HAP-1 (cell line): ENCODE results near the gene EIF4E3.

Source experiments
- DNase-seq, 2 experiments: peaks; one replicate each; pipeline ENCODE4 v3.0.0-alpha.2; 2016 to 2020; ENCODE audit warnings: low spot score in 2 of 2
- H3K27me3 ChIP-seq: fragments of 250-450 bp; sonication (Bioruptor Pico); 2 replicates; pipeline ENCODE4 v1.5.1; 2020; ENCODE audit warnings: low read depth, mild to moderate bottlenecking, moderate library complexity
- H3K36me3 ChIP-seq: fragments of 250-450 bp; sonication (Bioruptor Pico); replicated peaks from 2 replicates; pipeline ENCODE4 v1.5.1; 2020; ENCODE audit warnings: mild to moderate bottlenecking
- H3K4me1 ChIP-seq: fragments of 250-450 bp; sonication (Bioruptor Pico); 2 replicates; pipeline ENCODE4 v1.5.1; 2020; ENCODE audit warnings: mild to moderate bottlenecking
- H3K4me3 ChIP-seq: fragments of 250-450 bp; sonication (Bioruptor Pico); 2 replicates; pipeline ENCODE4 v1.5.1; 2020; ENCODE audit warnings: mild to moderate bottlenecking, moderate library complexity
- H3K9me3 ChIP-seq: fragments of 250-450 bp; sonication (Bioruptor Pico); 2 replicates; pipeline ENCODE4 v1.5.1; 2020; ENCODE audit warnings: mild to moderate bottlenecking, moderate library complexity
- in situ Hi-C: fragments of 300-500 bp; cut with MboI; formaldehyde crosslinking; loops from 3 replicates; pipeline ENCODE4 v1.14.3; 2020; ENCODE audit warnings: low sequenced_read_pairs, inconsistent platforms, mixed read lengths

Gene EIF4E3

DNA sequence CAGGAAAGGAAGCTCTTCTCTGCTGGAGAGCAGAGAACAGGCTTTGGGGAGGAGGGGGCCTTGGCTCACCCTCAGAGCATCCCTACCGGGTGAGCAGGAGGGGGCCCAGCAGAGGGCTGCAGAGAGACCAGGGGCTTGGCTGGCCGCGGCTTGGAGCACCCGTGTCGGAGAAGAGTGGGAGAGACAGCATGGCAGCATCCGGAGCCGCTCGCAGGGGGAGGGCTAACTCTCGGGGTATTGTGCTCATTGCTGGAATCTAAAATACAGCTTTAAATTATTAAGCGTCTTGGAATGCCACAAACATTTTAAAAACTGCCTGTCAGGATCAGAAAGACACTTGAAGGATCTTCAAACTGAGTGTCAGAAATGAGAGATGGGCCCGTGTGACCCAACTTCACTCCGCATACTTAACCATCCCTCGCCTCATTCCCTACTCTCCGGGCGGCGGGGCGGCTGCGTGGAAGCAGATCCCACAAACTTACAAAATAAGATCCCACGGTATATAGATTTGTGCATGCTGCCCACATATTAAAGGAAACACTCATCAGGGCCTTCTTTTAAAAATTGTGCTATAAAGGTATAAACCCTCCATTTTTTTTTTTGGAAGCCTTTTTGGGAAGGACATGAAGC, 53.9 kb downstream of the EIF4E3 start:
- Histone ChIP-seq H3K4me3 (no peak overlapping the region), H3K36me3 (no peaks in the 10 kb centered on the region), H3K27me3 (no peaks in the 10 kb centered on the region), H3K4me1 (no peaks in the 10 kb centered on the region), H3K9me3 (no peaks in the 10 kb centered on the region; the same call in 1 of the 2 replicates)
- in situ Hi-C loops = loop anchor here (25.0 kb wide), 1 partner anchor 1134 kb away; no protein-coding TSS in a partner anchor
- no peak for DNase-seq

DNA sequence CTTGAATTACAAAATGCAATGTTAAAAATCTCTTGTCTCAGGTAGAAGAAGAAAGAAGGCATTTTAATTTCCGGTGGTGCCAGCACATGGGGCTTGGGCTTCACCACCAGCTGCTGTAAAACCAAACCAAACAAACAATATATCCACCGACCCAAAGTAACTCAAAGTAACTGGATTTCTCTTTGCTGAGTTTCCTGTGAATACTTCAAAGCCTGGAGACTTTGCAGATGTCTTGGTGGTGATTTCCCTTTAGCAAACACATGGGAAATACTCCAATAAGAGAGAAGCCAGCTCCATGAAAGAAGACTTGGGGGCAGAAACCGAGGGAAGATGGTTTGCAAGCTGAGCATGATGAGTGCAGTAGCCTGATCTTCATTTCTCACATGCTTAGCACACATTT, 62.6 kb downstream of the EIF4E3 start:
- Histone ChIP-seq H3K4me3 (no peak overlapping the region), H3K27me3 (no peaks in the 10 kb centered on the region), H3K4me1 (no peaks in the 10 kb centered on the region), H3K36me3 (no peaks in the 10 kb centered on the region), H3K9me3 (peaks cover 5% of the 10 kb centered on the region)
- DNase-seq = no peak
- in situ Hi-C loops = loop anchor here (25.0 kb wide), 1 partner anchor 1125 kb away; no protein-coding TSS in a partner anchor

GRCh38 chr3:71662056-71662455, 63.1 kb downstream of the EIF4E3 start:
- no peak for DNase-seq
- H3K27me3 ChIP-seq = no peaks in the 10 kb centered on the region
- H3K9me3 ChIP-seq = peaks cover 5% of the 10 kb centered on the region
- no peaks in the 10 kb centered on the region for H3K36me3 ChIP-seq
- H3K4me1 ChIP-seq = no peaks in the 10 kb centered on the region
- in situ Hi-C loops = loop anchor here (25.0 kb wide), 1 partner anchor 1125 kb away; no protein-coding TSS in a partner anchor
- no peak overlapping the region for H3K4me3 ChIP-seq

GRCh38 chr3:71659864-71660591, 65.2 kb downstream of the EIF4E3 start:
- H3K9me3 ChIP-seq = no peaks in the 10 kb centered on the region
- in situ Hi-C loops = loop anchor here (10.0 to 25.0 kb wide), 2 partner anchors 1123 to 1595 kb away; no protein-coding TSS in a partner anchor
- DNase-seq = no peak
- no peaks in the 10 kb centered on the region for H3K27me3 ChIP-seq
- no peaks in the 10 kb centered on the region for H3K36me3 ChIP-seq
- no peak overlapping the region for H3K4me3 ChIP-seq
- no peaks in the 10 kb centered on the region for H3K4me1 ChIP-seq

GRCh38 chr3:71657831-71658530, 67.2 kb downstream of the EIF4E3 start:
- in situ Hi-C loops = loop anchor here (10.0 to 25.0 kb wide), 2 partner anchors 1121 to 1593 kb away; no protein-coding TSS in a partner anchor
- H3K4me1 ChIP-seq = no peaks in the 10 kb centered on the region
- DNase-seq = no peak
- H3K27me3 ChIP-seq = no peaks in the 10 kb centered on the region
- no peaks in the 10 kb centered on the region for H3K36me3 ChIP-seq
- H3K4me3 ChIP-seq = no peak overlapping the region
- H3K9me3 ChIP-seq = no peaks in the 10 kb centered on the region

DNA sequence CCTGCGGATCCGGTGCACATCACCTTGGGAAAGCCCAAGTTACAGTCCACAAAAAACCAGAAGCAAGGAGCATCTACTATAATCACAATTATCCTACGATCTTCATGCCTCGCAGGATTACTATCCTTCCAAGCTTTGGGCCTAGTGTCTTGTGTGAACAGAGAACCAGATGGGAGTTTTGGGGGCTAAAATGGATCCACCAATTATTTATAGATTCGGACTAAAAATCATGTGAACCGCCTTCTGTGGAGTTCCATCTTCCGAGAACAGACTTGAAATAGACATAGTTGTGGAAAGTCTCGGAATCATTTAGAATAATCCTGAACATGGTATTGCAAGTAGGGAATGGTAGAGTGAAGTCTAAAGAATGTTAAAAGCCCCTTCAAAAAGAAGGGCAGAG, 70.1 kb downstream of the EIF4E3 start:
- H3K27me3 ChIP-seq = no peaks in the 10 kb centered on the region
- in situ Hi-C loops = loop anchor here (10.0 to 25.0 kb wide), 2 partner anchors 1118 to 1590 kb away; no protein-coding TSS in a partner anchor
- DNase-seq = no peak
- H3K4me1 ChIP-seq = peaks cover 3% of the 10 kb centered on the region; the same call in 1 of the 2 replicates
- no peak overlapping the region for H3K4me3 ChIP-seq
- H3K36me3 ChIP-seq = no peaks in the 10 kb centered on the region
- H3K9me3 ChIP-seq = no peaks in the 10 kb centered on the region

DNA sequence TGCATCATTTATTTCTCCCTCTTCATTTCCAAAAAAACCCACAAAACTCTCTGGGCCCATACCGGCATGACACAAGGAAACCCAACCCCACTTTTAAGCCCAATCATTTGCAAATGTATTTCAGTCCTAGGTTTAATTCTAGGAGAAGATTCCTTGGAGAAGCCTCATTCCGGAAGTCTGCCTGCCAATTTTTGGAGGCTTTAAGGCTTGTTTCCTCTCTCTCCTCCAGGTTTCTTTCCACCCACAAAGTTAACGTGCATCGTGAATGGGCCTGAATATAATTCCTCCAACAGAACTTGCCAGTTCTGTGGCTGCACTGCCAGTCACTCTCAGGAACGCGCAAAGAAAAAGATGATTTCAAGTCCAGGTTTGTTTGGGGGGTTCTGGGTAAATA, 71.8 kb downstream of the EIF4E3 start:
- DNase-seq = no peak
- Histone ChIP-seq H3K27me3 (no peaks in the 10 kb centered on the region), H3K36me3 (no peaks in the 10 kb centered on the region), H3K4me3 (no peak overlapping the region), H3K9me3 (no peaks in the 10 kb centered on the region), H3K4me1 (peaks cover 3% of the 10 kb centered on the region; the same call in 1 of the 2 replicates)
- in situ Hi-C loops = loop anchor here (10.0 to 25.0 kb wide), 2 partner anchors 1116 to 1589 kb away; no protein-coding TSS in a partner anchor

- Histone ChIP-seq H3K27me3 (no peaks in the 10 kb centered on the region), H3K9me3 (no peaks in the 10 kb centered on the region), H3K4me3 (no peak overlapping the region), H3K36me3 (no peaks in the 10 kb centered on the region), H3K4me1 (peaks cover 3% of the 10 kb centered on the region; the same call in 1 of the 2 replicates)
- in situ Hi-C loops = loop anchor here (10.0 to 25.0 kb wide), 2 partner anchors 1116 to 1588 kb away; no protein-coding TSS in a partner anchor
- DNase-seq = peak; percentile 62 to 74
Measured at GRCh38 chr3:71652781-71653413, 72.3 kb downstream of the EIF4E3 start.

DNA sequence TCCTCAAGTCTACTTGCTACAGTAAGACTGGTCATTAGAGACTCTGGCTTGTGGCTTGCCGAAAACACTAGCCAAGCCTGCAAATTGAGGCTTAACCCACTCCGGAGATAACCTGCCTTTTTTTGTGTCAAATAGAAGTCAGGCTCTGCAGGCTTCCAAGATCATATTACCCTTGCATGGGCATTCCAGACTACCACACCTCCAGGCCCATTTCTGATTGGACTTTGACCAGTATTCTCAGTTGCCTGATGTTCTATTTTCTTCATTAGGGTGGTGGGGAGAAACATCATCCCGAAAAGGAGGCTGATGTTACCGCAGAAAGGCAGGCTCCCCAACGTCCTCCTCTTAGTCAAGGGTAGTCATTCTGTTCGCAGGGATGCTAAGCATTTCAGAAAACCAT, 73.6 kb downstream of the EIF4E3 start:
- Histone ChIP-seq H3K4me1 (peaks cover 3% of the 10 kb centered on the region; the same call in 1 of the 2 replicates), H3K36me3 (no peaks in the 10 kb centered on the region), H3K9me3 (no peaks in the 10 kb centered on the region), H3K4me3 (no peak overlapping the region), H3K27me3 (no peaks in the 10 kb centered on the region)
- no peak for DNase-seq
- in situ Hi-C loops = loop anchor here (10.0 to 25.0 kb wide), 2 partner anchors 1114 to 1587 kb away; no protein-coding TSS in a partner anchor

DNA sequence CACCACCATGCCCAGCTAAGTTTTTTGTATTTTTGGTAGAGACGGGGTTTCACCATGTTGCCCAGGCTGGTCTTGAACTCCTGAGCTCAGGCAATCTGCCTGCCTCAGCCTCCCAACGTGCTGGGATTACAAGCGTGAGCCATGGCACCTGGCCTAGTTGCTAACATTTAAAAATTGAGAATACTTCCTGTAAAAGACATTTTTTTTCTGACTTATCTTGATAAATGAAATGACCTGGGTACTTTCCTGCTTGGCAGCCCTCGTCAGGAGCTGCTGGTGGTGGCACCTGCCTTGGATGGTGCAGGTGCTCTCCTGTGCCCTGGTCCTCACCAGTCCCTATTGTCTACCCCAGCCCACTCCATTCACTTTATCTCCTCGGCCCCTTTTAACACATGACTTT, 74.8 kb downstream of the EIF4E3 start:
- H3K27me3 ChIP-seq = no peaks in the 10 kb centered on the region
- in situ Hi-C loops = loop anchor here (10.0 to 25.0 kb wide), 2 partner anchors 1113 to 1586 kb away; no protein-coding TSS in a partner anchor
- H3K9me3 ChIP-seq = no peaks in the 10 kb centered on the region
- peaks cover 3% of the 10 kb centered on the region; the same call in 1 of the 2 replicates for H3K4me1 ChIP-seq
- no peak for DNase-seq
- H3K36me3 ChIP-seq = no peaks in the 10 kb centered on the region
- H3K4me3 ChIP-seq = no peak overlapping the region

GRCh38 chr3:71649757-71650156, 75.4 kb downstream of the EIF4E3 start:
- Histone ChIP-seq H3K27me3 (no peaks in the 10 kb centered on the region), H3K36me3 (no peaks in the 10 kb centered on the region), H3K9me3 (no peaks in the 10 kb centered on the region), H3K4me1 (peaks cover 3% of the 10 kb centered on the region; the same call in 1 of the 2 replicates), H3K4me3 (no peak overlapping the region)
- in situ Hi-C loops = loop anchor here (10.0 to 25.0 kb wide), 2 partner anchors 1112 to 1585 kb away; no protein-coding TSS in a partner anchor
- DNase-seq = no peak

DNA sequence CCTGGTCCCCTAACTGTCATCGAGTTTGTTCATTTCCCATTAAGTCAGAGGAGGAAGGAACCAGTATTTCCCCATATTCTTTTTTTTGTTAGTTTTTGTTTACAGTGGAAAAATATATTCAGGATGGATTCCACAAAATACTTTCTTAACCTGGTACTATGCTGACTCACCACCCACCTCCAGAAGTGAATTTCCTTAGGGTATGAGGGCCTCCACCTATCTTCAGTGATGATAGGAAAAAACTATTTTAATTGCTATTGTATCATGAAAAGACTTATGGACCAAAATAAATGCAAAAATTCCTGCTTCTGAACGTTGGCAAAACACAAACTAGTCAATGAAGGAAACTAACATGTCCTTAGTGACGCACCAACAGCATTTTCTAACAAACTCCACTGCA, 77.5 kb downstream of the EIF4E3 start:
- in situ Hi-C loops = no loop called here

GRCh38 chr3:71646971-71647370, 78.2 kb downstream of the EIF4E3 start:
- no peaks in the 10 kb centered on the region for H3K4me1 ChIP-seq
- no peaks in the 10 kb centered on the region for H3K27me3 ChIP-seq
- no peaks in the 10 kb centered on the region for H3K9me3 ChIP-seq
- no peaks in the 10 kb centered on the region for H3K36me3 ChIP-seq
- no peak for DNase-seq
- no peak overlapping the region for H3K4me3 ChIP-seq
- in situ Hi-C loops = no loop called here

More for the DNA sequence above, 77.5 kb downstream of the EIF4E3 start:
- H3K27me3 ChIP-seq = no peaks in the 10 kb centered on the region
- no peak overlapping the region for H3K4me3 ChIP-seq
- H3K4me1 ChIP-seq = peaks cover 3% of the 10 kb centered on the region; the same call in 1 of the 2 replicates
- H3K36me3 ChIP-seq = no peaks in the 10 kb centered on the region
- H3K9me3 ChIP-seq = no peaks in the 10 kb centered on the region
- no peak for DNase-seq
